ENCODE results near the gene PEX1. TPM values are rescaled to one million over a fixed set of nuclear protein-coding genes. Genes with fewer than 3 reads are reported as not detected.

The PEX1 gene
- total RNA-seq (2016; rRNA removed; fragmentation: Illumina TruSeq; extraction: Trizol) (19.4 and 22.4 TPM in 2 replicates), polyA plus RNA-seq (2011; rRNA removed) (14.4 and 16.6 TPM in 2 replicates), polyA minus RNA-seq (2011; rRNA and poly(A)+ RNA removed; ENCODE audit: low replicate concordance) (6.2 and 6.6 TPM in 2 replicates), Bru-seq, nascent RNA (percentile 66 among the genes with signal in this experiment), BruChase-seq, experiment 1, labeled RNA remaining after a 6-hour chase (percentile 68 among the genes with signal in this experiment), BruChase-seq, experiment 2, labeled RNA remaining after a 2-hour chase (percentile 69 among the genes with signal in this experiment)
- 4.8 and 6.2 TPM in 2 replicates for total RNA-seq (2016; cell fraction: cytosol; rRNA removed; fragmentation: Illumina TruSeq; extraction: Trizol; ENCODE audit: low read depth)
- total RNA-seq (2016; cell fraction: insoluble cytoplasmic fraction; rRNA removed; fragmentation: Illumina TruSeq; extraction: Trizol): 20.0 and 23.9 TPM in 2 replicates
- 6.7 and 8.4 TPM in 2 replicates for total RNA-seq (2016; cell fraction: membrane; rRNA removed; fragmentation: Illumina TruSeq; extraction: Trizol)
- 38.5 and 39.3 TPM in 2 replicates for total RNA-seq (2016; cell fraction: nucleus; rRNA removed; fragmentation: Illumina TruSeq; extraction: Trizol)
- polyA plus RNA-seq (2011; cell fraction: cytosol; rRNA removed): 3.3 and 4.1 TPM in 2 replicates
- polyA plus RNA-seq (2011; cell fraction: nucleus; rRNA removed): 28.7 and 32.6 TPM in 2 replicates
- 8.9 and 9.9 TPM in 2 replicates for polyA plus RNA-seq (2012)
- polyA plus RNA-seq (2016; cell fraction: cytosol; fragmentation: Illumina TruSeq; extraction: Trizol; ENCODE audit: low read depth): 0.61 and 0.82 TPM in 2 replicates
- polyA plus RNA-seq (2016; cell fraction: insoluble cytoplasmic fraction; fragmentation: Illumina TruSeq; extraction: Trizol; ENCODE audit: low read depth): 12.3 and 14.8 TPM in 2 replicates
- polyA plus RNA-seq (2016; cell fraction: membrane; fragmentation: Illumina TruSeq; extraction: Trizol; ENCODE audit: low read depth): 1.5 and 2.4 TPM in 2 replicates
- polyA plus RNA-seq (2016; cell fraction: nucleus; fragmentation: Illumina TruSeq; extraction: Trizol; ENCODE audit: insufficient read depth, low read depth): 55.4 and 56.2 TPM in 2 replicates
- polyA minus RNA-seq (2011; cell fraction: cytosol; rRNA and poly(A)+ RNA removed): 5.5 and 6.2 TPM in 2 replicates
- 45.2 and 52.3 TPM in 2 replicates for polyA minus RNA-seq (2011; cell fraction: nucleus; rRNA and poly(A)+ RNA removed)
- long read RNA-seq, experiment 1, partial matches to known transcripts: 3 of 5 reads
- long read RNA-seq, experiment 1, other reads (novel, unspliced or antisense): 2 of 5 reads
- long read RNA-seq, experiment 2, partial matches to known transcripts: 1 of 4 reads
- long read RNA-seq, experiment 2, other reads (novel, unspliced or antisense): 2 of 4 reads

- peaks cover 34% of the 10 kb centered on the region for H3K4me1 ChIP-seq (ENCODE audit: insufficient read depth, low read length)
- peak within 1 kb of the TSS; percentile 90 for H3K27ac ChIP-seq (ENCODE audit: extremely low read length, insufficient read depth, low read length)
- no peaks in the 10 kb centered on the region for H4K20me1 ChIP-seq (ENCODE audit: insufficient read depth, low read length)
- H3K27me3 ChIP-seq (ENCODE audit: control insufficient read depth in 1 of 2, insufficient read depth in 2 of 2, low read length in 2 of 2): no peaks in the 10 kb centered on the region; a peak in 1 of 5 replicates
- peaks cover 40% of the 10 kb centered on the region for H3K79me2 ChIP-seq (ENCODE audit: insufficient read depth, low read length)
- H2AFZ ChIP-seq (ENCODE audit: low read length): peak within 1 kb of the TSS; percentile 79
- DNase-seq (ENCODE audit: low spot score): peak; percentile 99
- FAIRE-seq: peak; percentile 88
- H3K4me2 ChIP-seq (ENCODE audit: low read depth, low read length): peak within 1 kb of the TSS; percentile 80
- WGBS (ENCODE audit: low lambda C conversion rate): 0% methylated on average over 25 of the region's 79 CpGs
- peak within 1 kb of the TSS; percentile 97 for H3K9ac ChIP-seq (ENCODE audit: insufficient read depth, low read depth, low read length)
- peak; percentile 95 for ATAC-seq
- no peaks in the 10 kb centered on the region for H3K9me3 ChIP-seq (ENCODE audit: low read length)
- ChIA-PET CTCF (ENCODE audit: low intra/inter-chr PET ratio, low total read pairs) (interaction anchor here (1.4 kb wide), 1 partner anchor 527 kb away, joined by 4 read pairs; no protein-coding TSS in a partner anchor), POLR2A (interaction anchor here (0.6 to 2.0 kb wide), 18 partner anchors 10 to 704 kb away, joined by 3 to 19 read pairs (median 4); partner anchors contain the start of genes ANKIB1, CYP51A1, FAM133B and GATAD1)
- H3K4me3 ChIP-seq (replicated peaks in 1 of 3; ENCODE audit: insufficient read depth in 1 of 3, low read depth in 2 of 3, low read length in 3 of 3): peak within 1 kb of the TSS; percentile 88 to 98 (median 92)
- intact Hi-C loops (cut with micrococcal nuclease; ENCODE audit: unreplicated experiment) (no loop called here), in situ Hi-C loops (cut with HindIII; ENCODE audit: extremely low pct_ligation_motif_present, low pct_unique_long_range_greater_than_20kb) (no loop called here)
- BruUV-seq (replicated peaks): no TSS peak
- peaks cover 12 to 24% of the 10 kb centered on the region in 2 experiments for H3K36me3 ChIP-seq (replicated peaks in 1 of 2; ENCODE audit: control insufficient read depth in 1 of 2, insufficient read depth in 2 of 2, low read length in 2 of 2)
- peak; percentile 67 for TF ChIP-seq IRF2 (CRISPR knock-in tag; IDR thresholded peaks at IDR 0.05)
- TF ChIP-seq TARDBP (CRISPR knock-in tag; IDR thresholded peaks at IDR 0.05): peak; percentile 73
- TF ChIP-seq MBD4 (IDR thresholded peaks at IDR 0.05; ENCODE audit: borderline replicate concordance, low read length): no peak
- no peak for TF ChIP-seq ZNF251 (CRISPR knock-in tag; IDR thresholded peaks at IDR 0.05)
- no peak for TF ChIP-seq RFX3 (CRISPR knock-in tag; IDR thresholded peaks at IDR 0.05)
- TF ChIP-seq ZNF672 (CRISPR knock-in tag; IDR thresholded peaks at IDR 0.05): peak; percentile 40; the same call in 1 of the 2 replicates
- TF ChIP-seq TOE1 (CRISPR knock-in tag; IDR thresholded peaks at IDR 0.05): no peak
- 0 out of 2 replicates have a peak, but pooled peaks have one; percentile 55 for TF ChIP-seq EEA1 (CRISPR knock-in tag; IDR thresholded peaks at IDR 0.05; ENCODE audit: borderline replicate concordance)
- peak; percentile 73; the same call in 1 of the 2 replicates for TF ChIP-seq HINFP (CRISPR knock-in tag; IDR thresholded peaks at IDR 0.05; ENCODE audit: low read depth)
- no peak; the same call in 1 of the 2 replicates for TF ChIP-seq ZNF567 (CRISPR knock-in tag; IDR thresholded peaks at IDR 0.05; ENCODE audit: borderline replicate concordance)
- TF ChIP-seq RNF219 (CRISPR knock-in tag; IDR thresholded peaks at IDR 0.05): no peak
- TF ChIP-seq YEATS2 (CRISPR knock-in tag; IDR thresholded peaks at IDR 0.05; ENCODE audit: borderline replicate concordance): peak; percentile 71; the same call in 1 of the 2 replicates
- TF ChIP-seq KLF6 (CRISPR knock-in tag; IDR thresholded peaks at IDR 0.05): no peak; the same call in none of the 2 replicates
These were observed at the start of gene PEX1, which contains the start of gene RBM48 for GRCh38 chr7:92528188-92528957. TSS of gene PEX1 (minus strand) at chr7:92528520. CDS start at chr7:92528435, 85 bp downstream. TSS of gene RBM48 (plus strand) at chr7:92528795. CDS start at chr7:92528814, 19 bp downstream.
